ENCODE results near the gene THY1.

DNA sequence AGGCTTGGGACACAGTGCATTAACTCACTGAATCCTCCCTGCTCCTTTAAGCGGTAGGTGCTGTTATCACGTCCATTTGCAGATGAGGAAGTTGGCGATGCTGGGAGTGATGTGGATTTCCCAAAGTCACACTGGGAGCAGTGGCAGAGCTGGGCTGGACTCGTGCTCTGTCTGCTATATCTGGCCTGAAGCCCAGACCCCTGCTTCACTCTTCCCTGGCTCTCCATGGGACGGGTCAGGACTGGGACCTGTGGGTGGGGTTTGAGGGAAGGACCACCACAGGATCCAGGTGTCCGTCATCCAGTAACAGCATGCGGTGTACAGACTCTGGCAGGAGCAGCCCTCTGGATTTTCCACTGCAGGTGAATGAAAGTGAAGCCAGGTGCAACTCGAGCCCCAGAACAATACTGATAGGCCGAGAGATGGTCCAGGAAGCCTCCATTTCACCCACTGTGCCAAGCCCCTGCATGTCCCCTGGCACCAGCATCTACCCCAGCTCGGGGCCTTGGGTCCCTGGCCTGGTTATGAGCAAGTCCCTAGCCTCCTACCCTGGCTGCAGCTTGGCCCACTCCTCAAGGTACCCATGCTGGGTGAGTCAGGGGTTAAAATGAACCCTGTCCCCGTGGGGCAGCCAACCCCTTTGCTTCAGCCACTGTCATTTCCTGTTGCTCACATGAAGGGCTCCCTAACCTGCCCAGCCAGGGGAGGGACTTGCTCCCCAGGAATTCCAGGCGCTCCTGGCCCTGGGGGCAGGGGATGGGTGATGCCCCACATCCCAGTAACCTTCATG lies 45.7 kb downstream of the THY1 start:
- TF ChIP-seq, protein P1, sequence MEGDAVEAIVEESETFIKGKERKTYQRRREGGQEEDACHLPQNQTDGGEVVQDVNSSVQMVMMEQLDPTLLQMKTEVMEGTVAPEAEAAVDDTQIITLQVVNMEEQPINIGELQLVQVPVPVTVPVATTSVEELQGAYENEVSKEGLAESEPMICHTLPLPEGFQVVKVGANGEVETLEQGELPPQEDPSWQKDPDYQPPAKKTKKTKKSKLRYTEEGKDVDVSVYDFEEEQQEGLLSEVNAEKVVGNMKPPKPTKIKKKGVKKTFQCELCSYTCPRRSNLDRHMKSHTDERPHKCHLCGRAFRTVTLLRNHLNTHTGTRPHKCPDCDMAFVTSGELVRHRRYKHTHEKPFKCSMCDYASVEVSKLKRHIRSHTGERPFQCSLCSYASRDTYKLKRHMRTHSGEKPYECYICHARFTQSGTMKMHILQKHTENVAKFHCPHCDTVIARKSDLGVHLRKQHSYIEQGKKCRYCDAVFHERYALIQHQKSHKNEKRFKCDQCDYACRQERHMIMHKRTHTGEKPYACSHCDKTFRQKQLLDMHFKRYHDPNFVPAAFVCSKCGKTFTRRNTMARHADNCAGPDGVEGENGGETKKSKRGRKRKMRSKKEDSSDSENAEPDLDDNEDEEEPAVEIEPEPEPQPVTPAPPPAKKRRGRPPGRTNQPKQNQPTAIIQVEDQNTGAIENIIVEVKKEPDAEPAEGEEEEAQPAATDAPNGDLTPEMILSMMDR (IDR thresholded peaks at IDR 0.05), result no peak
- TF ChIP-seq POLR2A (IDR thresholded peaks at IDR 0.05), result no peak

Measured in thyroid gland (tissue), 4 donors.